Measurements from ENCODE around the gene OPCML.

The OPCML gene

DNA sequence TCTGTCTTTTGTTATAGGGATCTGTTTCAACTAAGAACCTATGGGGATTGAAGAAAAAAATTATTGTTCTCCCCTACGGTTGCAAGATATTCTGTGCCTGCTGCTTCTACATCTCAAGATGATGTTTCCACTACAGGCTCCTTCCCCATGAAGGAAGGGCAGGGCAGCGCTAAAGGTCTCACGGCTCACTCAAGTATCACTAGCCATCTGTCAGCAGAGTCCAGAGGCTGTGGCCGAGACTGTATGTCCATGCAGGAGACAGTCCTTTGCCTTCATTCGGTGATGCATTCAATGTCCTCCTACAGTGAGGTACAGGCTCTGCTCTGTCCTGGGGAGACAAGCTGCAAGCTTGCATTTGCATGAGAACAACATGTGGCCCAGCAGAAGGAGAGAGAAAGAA lies 518.0 kb downstream of the OPCML start:
- no peak for DNase-seq

GRCh38 chr11:133012803-133013202 lies 519.5 kb downstream of the OPCML start:
- DNase-seq: no peak

GRCh38 chr11:133011604-133012003 lies 520.7 kb downstream of the OPCML start:
- DNase-seq: no peak

- DNase-seq: no peak
Observed at GRCh38 chr11:133007027-133007584, 525.2 kb downstream of the OPCML start.

DNA sequence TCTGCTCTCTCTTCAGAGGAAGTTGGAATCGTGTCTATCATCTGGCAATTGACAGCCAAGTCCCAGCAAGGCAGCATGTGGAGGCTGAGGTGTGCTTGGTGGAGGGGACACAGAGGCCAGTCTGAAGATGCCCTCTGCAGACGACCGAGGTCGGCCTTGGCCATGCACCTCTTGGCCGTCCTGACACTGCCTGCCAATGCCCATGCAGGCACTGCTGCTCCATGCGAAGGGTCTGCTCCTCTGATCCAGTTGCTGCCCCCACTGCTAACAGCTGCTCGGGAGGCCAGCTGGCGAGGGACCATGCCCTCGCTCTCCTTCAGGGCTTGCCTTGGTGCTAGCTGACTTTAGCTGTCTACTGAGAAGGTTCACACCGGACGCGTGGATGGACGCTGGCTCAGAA lies 527.9 kb downstream of the OPCML start:
- no peak for DNase-seq

- DNase-seq: no peak
Observed at GRCh38 chr11:132999516-132999915, 532.8 kb downstream of the OPCML start.

DNA sequence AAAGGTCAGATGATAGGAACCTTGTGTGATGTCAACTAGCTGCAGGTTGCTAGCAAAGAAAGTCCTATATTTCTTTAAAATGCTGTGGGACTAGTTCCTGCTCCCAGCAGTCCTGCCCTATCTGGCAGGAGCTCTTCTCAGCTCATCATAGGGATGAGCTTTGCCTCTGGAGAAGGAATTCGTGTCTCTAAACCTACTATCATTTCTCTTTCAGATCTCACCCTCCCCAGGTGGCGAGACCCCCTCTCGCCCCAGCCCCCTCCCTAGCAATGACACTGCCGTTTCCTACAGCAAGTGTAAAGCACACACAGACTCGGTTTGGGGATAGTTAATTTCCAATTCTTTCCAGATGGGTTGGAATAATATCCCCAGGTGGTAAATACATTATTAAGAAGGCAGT lies 533.3 kb downstream of the OPCML start:
- no peak for DNase-seq

DNA sequence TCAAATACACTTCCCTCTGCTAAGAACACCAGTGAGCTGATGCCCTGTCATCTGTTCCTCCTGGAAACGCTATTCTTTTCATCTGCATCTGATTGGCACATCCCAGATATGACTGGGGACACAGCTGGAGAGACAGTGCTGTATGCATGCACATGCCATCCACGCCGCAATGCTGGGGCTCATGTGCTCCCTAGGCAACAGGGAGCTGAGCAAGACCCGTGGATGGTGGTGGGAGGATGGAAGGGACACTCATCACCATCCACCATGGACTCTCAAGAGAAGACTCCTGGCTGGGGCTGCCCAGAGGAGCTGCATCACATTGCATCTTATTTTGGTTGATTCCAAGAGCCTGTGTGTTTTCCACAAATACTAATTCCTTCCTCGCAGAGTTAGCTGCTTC lies 534.9 kb downstream of the OPCML start:
- no peak for DNase-seq

- peak; percentile 51 for DNase-seq
Observed at GRCh38 chr11:132994966-132995365, 537.3 kb downstream of the OPCML start.

DNA sequence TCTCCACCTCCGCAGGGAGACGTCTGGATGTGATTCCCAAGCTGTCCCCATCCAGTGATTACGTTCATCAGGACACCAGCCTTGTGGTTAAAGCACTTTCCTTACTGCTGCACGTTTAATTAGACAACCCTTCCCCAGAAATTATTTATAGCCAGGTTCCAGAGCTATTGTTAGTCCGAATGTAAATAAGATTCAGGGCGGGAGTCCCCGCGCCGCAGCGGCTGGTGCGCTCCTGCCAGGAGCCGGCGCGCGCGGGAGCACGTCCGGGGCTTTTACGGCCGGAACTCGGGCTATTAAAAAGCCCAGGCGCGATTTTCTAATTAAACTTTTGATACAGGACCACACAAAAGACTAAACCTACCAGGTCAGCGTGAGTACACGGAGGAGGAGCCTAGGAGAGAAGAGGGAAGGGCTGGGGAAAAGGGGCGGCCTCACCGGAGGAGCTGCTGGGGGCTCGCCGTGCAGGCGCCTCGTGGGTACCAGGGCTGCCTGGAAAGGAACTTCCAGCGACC lies 538.3 kb downstream of the OPCML start:
- DNase-seq: no peak

- peak; percentile 36 for DNase-seq
Observed at GRCh38 chr11:132992838-132993631, 539.3 kb downstream of the OPCML start.

GRCh38 chr11:132988411-132988810 lies 543.9 kb downstream of the OPCML start:
- no peak for DNase-seq

GRCh38 chr11:132987936-132988335 lies 544.4 kb downstream of the OPCML start:
- DNase-seq: peak; percentile 65

DNA sequence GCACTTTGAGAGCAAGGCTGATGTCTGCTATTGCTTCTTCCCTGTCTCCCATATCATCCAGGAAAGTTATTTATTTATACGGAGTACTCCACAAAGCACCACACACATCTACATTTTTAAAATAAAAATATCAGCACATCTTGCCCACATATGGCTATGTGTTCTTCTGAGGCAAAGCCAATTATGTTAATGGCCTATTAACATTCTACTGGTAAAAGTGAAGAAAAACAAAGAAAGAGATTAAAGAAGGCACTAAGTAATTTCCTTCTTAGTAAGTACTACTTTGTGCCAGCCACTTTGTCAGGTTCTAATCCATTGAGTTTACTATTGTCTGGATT lies 548.7 kb downstream of the OPCML start:
- no peak for DNase-seq

GRCh38 chr11:132982772-132983640 lies 549.3 kb downstream of the OPCML start:
- no peak for DNase-seq

GRCh38 chr11:132981131-132981956 lies 551.0 kb downstream of the OPCML start:
- DNase-seq: peak; percentile 13

- no peak for DNase-seq
Observed at GRCh38 chr11:132980670-132981069, 551.6 kb downstream of the OPCML start.

DNA sequence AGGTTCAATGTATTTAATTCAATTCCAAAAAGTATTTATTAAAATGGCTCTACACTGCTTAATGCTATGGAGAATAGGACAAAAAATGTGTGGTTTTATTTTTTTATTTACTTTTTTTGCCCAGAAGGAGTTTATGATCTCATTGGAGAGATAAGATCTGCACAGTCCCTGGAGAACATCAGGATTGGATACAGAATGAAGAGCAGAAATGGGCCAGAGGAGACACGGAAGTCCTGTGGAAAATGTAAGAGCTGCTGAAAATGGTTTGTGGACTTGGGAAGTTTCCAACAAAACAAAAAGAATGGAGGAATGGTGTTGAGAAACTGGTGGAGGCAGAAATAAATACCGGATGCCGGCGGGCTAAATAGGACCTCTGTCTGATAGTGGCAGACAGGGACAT lies 554.6 kb downstream of the OPCML start:
- peak; percentile 16 for DNase-seq

DNA sequence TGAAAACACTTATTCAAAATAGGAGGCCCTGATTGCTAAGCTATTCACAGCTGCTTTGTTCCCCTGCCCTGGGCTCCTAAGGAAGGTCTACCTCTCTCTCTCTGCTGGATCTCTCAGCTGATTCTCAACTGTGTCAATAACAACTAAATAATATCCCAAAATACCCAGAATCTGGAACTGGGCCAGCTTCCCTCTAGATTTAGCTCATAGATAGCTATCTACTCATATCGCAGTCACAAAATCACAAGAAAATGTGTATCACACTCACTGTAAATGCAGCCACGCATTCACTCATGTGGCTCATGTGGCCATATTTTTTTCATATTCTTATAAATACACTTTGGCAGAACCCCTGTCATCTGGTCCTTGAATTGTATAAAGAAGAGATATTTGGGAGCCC lies 555.1 kb downstream of the OPCML start:
- no peak for DNase-seq

DNA sequence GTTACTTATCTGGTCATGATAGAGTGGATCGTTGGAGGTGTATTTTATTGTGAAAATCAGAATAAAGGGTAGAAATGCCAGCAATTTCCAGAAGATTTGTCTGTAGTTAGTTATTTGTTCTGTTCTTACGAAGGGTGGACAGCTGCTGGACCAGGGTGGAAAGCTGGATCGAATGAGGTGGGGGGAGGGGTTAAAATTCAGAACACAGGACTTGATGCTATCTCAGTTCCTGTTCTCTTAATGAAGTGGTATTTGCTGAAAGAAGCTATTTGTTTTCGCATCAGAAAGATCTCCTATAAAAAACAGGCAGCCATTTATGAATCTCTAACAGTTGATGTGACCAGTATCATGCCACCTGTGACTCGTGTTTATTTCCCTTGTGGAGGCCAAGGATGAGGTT lies 556.2 kb downstream of the OPCML start:
- DNase-seq: no peak

DNA sequence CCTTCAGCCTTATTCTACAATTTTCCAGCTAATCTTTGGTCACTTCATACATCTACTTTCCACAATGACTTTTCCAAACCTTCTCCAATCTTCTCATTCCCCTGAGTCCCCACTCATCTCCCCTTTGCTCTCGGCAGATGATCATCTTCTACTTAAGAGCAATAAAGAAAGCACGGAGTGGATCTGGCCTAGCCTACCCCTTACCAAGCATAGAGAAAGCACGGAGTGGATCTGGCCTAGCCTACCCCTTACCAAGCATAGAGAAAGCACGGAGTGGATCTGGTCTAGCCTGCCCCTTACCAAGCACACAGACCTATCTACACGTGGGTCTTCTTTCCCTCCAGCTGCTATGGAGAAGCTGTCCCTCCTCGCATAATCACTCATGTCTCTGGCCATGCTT lies 558.6 kb downstream of the OPCML start:
- DNase-seq: no peak

DNA sequence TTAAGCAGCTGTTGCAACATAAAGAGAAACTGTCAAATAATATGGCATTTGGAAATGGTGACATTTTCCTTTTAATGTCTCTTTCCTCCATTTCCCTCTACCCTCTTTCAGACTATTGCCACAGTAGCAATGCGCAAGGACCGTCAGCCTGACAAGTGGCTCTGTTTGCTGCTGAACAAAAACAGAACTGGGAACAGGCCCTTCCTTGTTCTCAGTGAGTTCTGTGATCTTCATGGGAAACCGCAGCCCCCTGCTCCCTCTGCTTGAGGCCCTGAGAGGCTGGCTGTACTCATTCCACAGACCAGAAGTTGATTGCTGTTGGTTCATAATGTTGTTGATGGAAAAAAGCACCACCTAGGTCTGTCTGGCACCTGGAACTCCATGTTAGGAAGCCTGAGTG lies 559.7 kb downstream of the OPCML start:
- DNase-seq: no peak

GRCh38 chr11:132971351-132971750 lies 561.0 kb downstream of the OPCML start:
- no peak for DNase-seq

All from fibroblast of upper back skin (primary cell).